NCI-H1092 treated with DMSO at 0.1 percent for 48 hours (cell line): ENCODE measurements around the gene BRF1.

Source experiments
- DNase-seq: peaks from one replicate; lab custom pipeline; 2025; lab: John Stamatoyannopoulos, UW

The BRF1 gene

GRCh38 chr14:105209091-105209490 is 91.7 kb downstream of the BRF1 start:
- DNase-seq: no peak

- DNase-seq: no peak
Measured at GRCh38 chr14:105208738-105209075, 92.1 kb downstream of the BRF1 start.

- DNase-seq: no peak
Measured at GRCh38 chr14:105207996-105208737, 92.6 kb downstream of the BRF1 start.

- DNase-seq: no peak
Measured at GRCh38 chr14:105207460-105207901, 93.3 kb downstream of the BRF1 start.

GRCh38 chr14:105206873-105207272 is 93.9 kb downstream of the BRF1 start:
- DNase-seq: no peak

GRCh38 chr14:105205673-105206208 is 95.1 kb downstream of the BRF1 start:
- DNase-seq: no peak

- no peak for DNase-seq
Measured at GRCh38 chr14:105204931-105205672, 95.7 kb downstream of the BRF1 start.

GRCh38 chr14:105204206-105204930 is 96.4 kb downstream of the BRF1 start:
- no peak for DNase-seq

- no peak for DNase-seq
Measured at GRCh38 chr14:105203701-105204100, 97.1 kb downstream of the BRF1 start.

- DNase-seq: peak; percentile 34
Measured at GRCh38 chr14:105203057-105203531, 97.7 kb downstream of the BRF1 start.

GRCh38 chr14:105201925-105202513 is 98.8 kb downstream of the BRF1 start:
- DNase-seq: no peak

- no peak for DNase-seq
Measured at GRCh38 chr14:105201156-105201924, 99.5 kb downstream of the BRF1 start.

GRCh38 chr14:105200641-105201040 is 100.2 kb downstream of the BRF1 start:
- no peak for DNase-seq

- no peak for DNase-seq
Measured at GRCh38 chr14:105200074-105200473, 100.7 kb downstream of the BRF1 start.

- no peak for DNase-seq
Measured at GRCh38 chr14:105199093-105199492, 101.7 kb downstream of the BRF1 start.

- no peak for DNase-seq
Measured at GRCh38 chr14:105198588-105198987, 102.2 kb downstream of the BRF1 start.

GRCh38 chr14:105197211-105197641 is 103.6 kb downstream of the BRF1 start:
- no peak for DNase-seq

GRCh38 chr14:105196265-105196960 is 104.4 kb downstream of the BRF1 start:
- no peak for DNase-seq

GRCh38 chr14:105195522-105196264 is 105.1 kb downstream of the BRF1 start:
- DNase-seq: no peak

- DNase-seq: no peak
Measured at GRCh38 chr14:105195051-105195450, 105.8 kb downstream of the BRF1 start.
